Heart left ventricle (tissue), 13 donors: ENCODE data around the gene CUX1.

Source experiments
- CTCF ChIP-seq, 12 donors: fragments of 200-600 bp; sonication (generic) in 4 of 12; IDR thresholded peaks; one replicate each; pipeline versions ENCODE4 v1.5.0 to v1.8.0; 2018 to 2022; ENCODE audit warnings: antibody characterized with exemption in 12 of 12, mild to moderate bottlenecking in 5 of 12
- POLR2A ChIP-seq, 2 donors: fragments of 450-650 bp; IDR thresholded peaks; one replicate each; pipeline ENCODE4 v1.6.1; 2017; ENCODE audit warnings: antibody characterized with exemption in 2 of 2, mild to moderate bottlenecking in 2 of 2, moderate library complexity in 2 of 2
- donor health status: ischemic (EF 13 %, LVEDD 7.1; RV severe dilation, severe dysfunction).
- donor health status: DM: no; HTN: yes; CAD: no.
- donor health status: DM: no; HTN: no; CAD: no.
- donor health status: ischemic (EF 25% LVEDD 6.9; RV normal size, moderate dysfunction).
- donor health status: ischemic (EF 25% LVEDD 5.7; RV mildly dilated, moderate dysfunction).
- donor health status: ischemic (EF 35%, LVEDD 5.7; RV mildly dilated, moderate dysfunction).
- donor health status: nonischemic (EF 11% LVEDD 7.7; RV severe dilation, severe dysfunction).
- donor health status: DM: yes; HTN: yes; CAD: no.
- donor health status: PGD.
- donor health status: ischemic (EF 29% LVEDD 5.4; RV normal size, mild dysfunction).
- donor health status: nonischemic (EF 23%, LVEDD 6.1; RV moderate dilation, normal function).

GRCh38 chr7:102095321-102096011 is 278.0 kb downstream of the CUX1 start:
- TF ChIP-seq CTCF (IDR thresholded peaks at IDR 0.05) (no peak), POLR2A (IDR thresholded peaks at IDR 0.05) (no peak)
